HepG2 (cell line): ENCODE results near the gene ALK.

Experiments
- CREB1 ChIP-seq, 2 experiments: fragments of 450-650 bp in 1 of 2; IDR thresholded peaks; 2 replicates each; pipeline ENCODE4 v1.6.1; 2016 to 2017; ENCODE audit warnings: control low read depth in 1 of 2, mild to moderate bottlenecking in 1 of 2, missing compliant biosample characterization in 1 of 2, missing genetic modification characterization in 1 of 2
- EZH2 ChIP-seq: conservative IDR thresholded peaks from 2 replicates; pipeline ENCODE4 v1.6.1; 2012; ENCODE audit warnings: mild to moderate bottlenecking, low read depth, low read length, moderate library complexity
- FOXA1 ChIP-seq, 2 experiments: fragments of 450-650 bp in 1 of 2; sonication (generic) in 1 of 2; formaldehyde crosslinking in 1 of 2; IDR thresholded peaks; 2 replicates each; pipeline versions ENCODE4 v1.4.0 to v1.6.1; 2016 to 2020; ENCODE audit warnings: missing genetic modification reagents in 1 of 2
- FOXO1 ChIP-seq: sonication (generic); formaldehyde crosslinking; IDR thresholded peaks from 2 replicates; pipeline ENCODE4 v1.4.0; 2020; ENCODE audit warnings: missing genetic modification reagents
- HNRNPH1 ChIP-seq: fragments of 200-400 bp; formaldehyde crosslinking; optimal IDR thresholded peaks from 2 replicates; pipeline ENCODE3; 2017; ENCODE audit warnings: mild to moderate bottlenecking, low read depth, low read length
- NFIB ChIP-seq: sonication (generic); formaldehyde crosslinking; IDR thresholded peaks from 2 replicates; pipeline ENCODE4 v1.9.0; 2021; ENCODE audit warnings: missing genetic modification reagents, mild to moderate bottlenecking, borderline replicate concordance
- NFKB2 ChIP-seq: sonication (generic); formaldehyde crosslinking; IDR thresholded peaks from 2 replicates; pipeline ENCODE4 v1.4.0; 2020; ENCODE audit warnings: missing genetic modification reagents, borderline replicate concordance
- PHB2 ChIP-seq: fragments of 450-650 bp; IDR thresholded peaks from 2 replicates; pipeline ENCODE4 v1.6.1; 2018; ENCODE audit not compliant: partially characterized antibody
- RAD21 ChIP-seq: fragments of 450-650 bp; formaldehyde crosslinking; IDR thresholded peaks from 2 replicates; pipeline ENCODE4 v1.5.0; 2020; ENCODE audit warnings: mild to moderate bottlenecking
- RXRA ChIP-seq: sonication (generic); formaldehyde crosslinking; IDR thresholded peaks from 2 replicates; pipeline ENCODE4 v1.5.1; 2020; ENCODE audit warnings: missing genetic modification reagents
- TF ChIP-seq, protein P1 (sequence below): sonication (generic); formaldehyde crosslinking; IDR thresholded peaks from 2 replicates; pipeline ENCODE4 v1.5.0; 2020; ENCODE audit warnings: mild to moderate bottlenecking, missing genetic modification reagents, moderate library complexity
- TF ChIP-seq, protein P2 (sequence below), 2 experiments: sonication (generic) in 1 of 2; formaldehyde crosslinking in 1 of 2; IDR thresholded peaks; 2 replicates each; pipeline versions ENCODE4 v1.5.1 to v1.6.1; 2011 to 2020; ENCODE audit warnings: borderline replicate concordance in 1 of 2, low read depth in 1 of 2, low read length in 1 of 2, mild to moderate bottlenecking in 1 of 2, missing genetic modification reagents in 1 of 2, moderate library complexity in 1 of 2

DNA sequence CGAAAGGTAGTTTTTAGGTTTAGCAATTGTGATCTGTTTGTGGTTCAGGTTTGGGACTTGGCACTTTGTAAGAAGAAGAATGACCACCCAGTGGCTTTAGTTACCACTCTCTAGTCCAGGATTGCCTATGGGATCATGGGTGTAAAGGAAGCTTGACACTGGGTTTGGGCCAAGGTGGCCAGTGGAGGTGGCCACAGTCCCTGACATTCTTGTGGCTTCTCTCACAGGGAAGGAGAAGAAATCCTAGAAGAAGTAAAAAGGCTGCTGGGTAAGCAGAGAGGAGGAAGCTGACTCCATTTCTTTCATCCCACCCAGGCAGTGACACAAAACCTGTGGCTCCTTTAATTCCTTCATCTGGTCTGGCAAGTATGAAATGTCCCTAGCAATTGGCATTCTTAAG lies 411.5 kb downstream of the ALK start:
- TF ChIP-seq RAD21 (CRISPR knock-in tag) (no peak), EZH2 (no peak), FOXO1 (CRISPR knock-in tag) (no peak), HNRNPH1 (no peak), NFKB2 (no peak), FOXA1 (IDR thresholded peaks at IDR 0.05) (no peak), FOXA1 (CRISPR knock-in tag; IDR thresholded peaks at IDR 0.05) (no peak), CREB1 (IDR thresholded peaks at IDR 0.05) (no peak), CREB1 (CRISPR knock-in tag; IDR thresholded peaks at IDR 0.05) (no peak), RXRA (CRISPR knock-in tag) (no peak), PHB2 (no peak), NFIB (no peak)
- TF ChIP-seq, protein P1, sequence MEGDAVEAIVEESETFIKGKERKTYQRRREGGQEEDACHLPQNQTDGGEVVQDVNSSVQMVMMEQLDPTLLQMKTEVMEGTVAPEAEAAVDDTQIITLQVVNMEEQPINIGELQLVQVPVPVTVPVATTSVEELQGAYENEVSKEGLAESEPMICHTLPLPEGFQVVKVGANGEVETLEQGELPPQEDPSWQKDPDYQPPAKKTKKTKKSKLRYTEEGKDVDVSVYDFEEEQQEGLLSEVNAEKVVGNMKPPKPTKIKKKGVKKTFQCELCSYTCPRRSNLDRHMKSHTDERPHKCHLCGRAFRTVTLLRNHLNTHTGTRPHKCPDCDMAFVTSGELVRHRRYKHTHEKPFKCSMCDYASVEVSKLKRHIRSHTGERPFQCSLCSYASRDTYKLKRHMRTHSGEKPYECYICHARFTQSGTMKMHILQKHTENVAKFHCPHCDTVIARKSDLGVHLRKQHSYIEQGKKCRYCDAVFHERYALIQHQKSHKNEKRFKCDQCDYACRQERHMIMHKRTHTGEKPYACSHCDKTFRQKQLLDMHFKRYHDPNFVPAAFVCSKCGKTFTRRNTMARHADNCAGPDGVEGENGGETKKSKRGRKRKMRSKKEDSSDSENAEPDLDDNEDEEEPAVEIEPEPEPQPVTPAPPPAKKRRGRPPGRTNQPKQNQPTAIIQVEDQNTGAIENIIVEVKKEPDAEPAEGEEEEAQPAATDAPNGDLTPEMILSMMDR (CRISPR knock-in tag): no peak
- TF ChIP-seq, protein P2, sequence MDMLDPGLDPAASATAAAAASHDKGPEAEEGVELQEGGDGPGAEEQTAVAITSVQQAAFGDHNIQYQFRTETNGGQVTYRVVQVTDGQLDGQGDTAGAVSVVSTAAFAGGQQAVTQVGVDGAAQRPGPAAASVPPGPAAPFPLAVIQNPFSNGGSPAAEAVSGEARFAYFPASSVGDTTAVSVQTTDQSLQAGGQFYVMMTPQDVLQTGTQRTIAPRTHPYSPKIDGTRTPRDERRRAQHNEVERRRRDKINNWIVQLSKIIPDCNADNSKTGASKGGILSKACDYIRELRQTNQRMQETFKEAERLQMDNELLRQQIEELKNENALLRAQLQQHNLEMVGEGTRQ (IDR thresholded peaks at IDR 0.05; ENCODE audit: low read depth, low read length): no peak
- TF ChIP-seq, protein P2 (CRISPR knock-in tag; IDR thresholded peaks at IDR 0.05; ENCODE audit: borderline replicate concordance): no peak
